H1 (cell line): ENCODE results near the gene GTPBP6. TPM values are rescaled to one million over a fixed set of nuclear protein-coding genes. Genes with fewer than 3 reads are reported as not detected.

Source experiments
- CTCF ChIA-PET: fragments of 300-600 bp; sonication (Branson Sonifier 250); formaldehyde crosslinking; loops from one replicate; lab custom pipeline; 2021; ENCODE audit not compliant: partially characterized antibody; lab: Charles Lee
- POLR2A ChIA-PET: fragments of 300-600 bp; sonication (Branson Sonifier 250); formaldehyde crosslinking; loops from one replicate; lab custom pipeline; 2021; ENCODE audit warnings: inconsistent platforms; ENCODE audit not compliant: partially characterized antibody; lab: Charles Lee
- DNase-seq, 2 experiments: peaks; one replicate each; pipeline versions ENCODE4 v3.0.0 to v3.0.0-alpha.2; 2010 to 2022; ENCODE audit warnings: low spot score in 2 of 2, low read depth in 1 of 2, mixed read lengths in 1 of 2
- FAIRE-seq: peaks from 2 replicates; lab custom pipeline; 2011; peaks lifted over from hg19 to GRCh38; lab: Jason Lieb, UNC
- H2AFZ ChIP-seq: 2 replicates; pipeline ENCODE4 v1.8.1; 2012; ENCODE audit warnings: low read length, inconsistent platforms
- H2AK5ac ChIP-seq: 2 replicates; pipeline ENCODE4 v1.6.1; 2013; ENCODE audit warnings: low read depth, low read length
- H2BK120ac ChIP-seq: replicated peaks from 2 replicates; pipeline ENCODE3; 2013; ENCODE audit warnings: low read depth, low read length, inconsistent platforms
- H2BK12ac ChIP-seq: 2 replicates; pipeline ENCODE4 v1.6.1; 2013; ENCODE audit warnings: low read depth, low read length
- H2BK15ac ChIP-seq: 2 replicates; pipeline ENCODE4 v1.6.1; 2013; ENCODE audit warnings: low read length
- H2BK20ac ChIP-seq: 2 replicates; pipeline ENCODE4 v1.6.1; 2013; ENCODE audit warnings: low read length
- H2BK5ac ChIP-seq: 2 replicates; pipeline ENCODE4 v1.6.1; 2013; ENCODE audit warnings: low read depth, low read length
- H3K14ac ChIP-seq: 2 replicates; pipeline ENCODE4 v1.6.1; 2013; ENCODE audit warnings: inconsistent platforms; ENCODE audit not compliant: insufficient read length
- H3K18ac ChIP-seq: 2 replicates; pipeline ENCODE4 v1.6.1; 2013; ENCODE audit warnings: low read length; ENCODE audit errors: extremely low read depth
- H3K23ac ChIP-seq: 2 replicates; pipeline ENCODE4 v1.6.1; 2013; ENCODE audit warnings: inconsistent platforms; ENCODE audit not compliant: insufficient read length
- H3K23me2 ChIP-seq: 2 replicates; pipeline ENCODE4 v1.6.1; 2013; ENCODE audit warnings: low read depth, low read length
- H3K27ac ChIP-seq: 2 replicates; pipeline ENCODE4 v1.6.1; 2011; ENCODE audit warnings: low read depth, low read length, inconsistent platforms
- H3K27me3 ChIP-seq, 4 experiments: replicated peaks in 1 of 4; 1 replicate in 1 of 4; 2 replicates in 3 of 4; pipeline versions ENCODE4 v1.6.1 to v1.8.1; 2011 to 2013; ENCODE audit warnings: low read length in 3 of 4, mild to moderate bottlenecking in 3 of 4, inconsistent platforms in 2 of 4, mixed read lengths in 2 of 4, moderate library complexity in 1 of 4; ENCODE audit not compliant: control insufficient read depth in 3 of 4, insufficient read depth in 3 of 4; ENCODE audit errors: extremely low read depth in 1 of 4
- H3K36me3 ChIP-seq, 4 experiments: 2 replicates each; pipeline versions ENCODE4 v1.6.1 to v1.8.1; 2011 to 2013; ENCODE audit warnings: mild to moderate bottlenecking in 4 of 4, low read length in 3 of 4, moderate library complexity in 2 of 4, control low read depth in 1 of 4, inconsistent platforms in 1 of 4; ENCODE audit not compliant: insufficient read depth in 4 of 4, control insufficient read depth in 2 of 4
- H3K4ac ChIP-seq: replicated peaks from 2 replicates; pipeline ENCODE3; 2013; ENCODE audit warnings: low read length, low read depth, mixed read lengths, inconsistent platforms; ENCODE audit not compliant: insufficient read length
- H3K4me1 ChIP-seq, 4 experiments: replicated peaks in 1 of 4; 1 replicate in 1 of 4; 2 replicates in 3 of 4; pipeline versions ENCODE4 v1.6.1 to v1.8.1; 2011 to 2013; ENCODE audit warnings: low read length in 3 of 4, inconsistent platforms in 2 of 4, mixed read lengths in 1 of 4; ENCODE audit not compliant: insufficient read depth in 4 of 4, control insufficient read depth in 3 of 4
- H3K4me2 ChIP-seq, 2 experiments: 2 replicates each; pipeline versions ENCODE4 v1.6.1 to v1.8.1; 2011 to 2013; ENCODE audit warnings: low read depth in 2 of 2, low read length in 2 of 2, control low read depth in 1 of 2, inconsistent platforms in 1 of 2, mild to moderate bottlenecking in 1 of 2; ENCODE audit not compliant: insufficient read depth in 1 of 2
- H3K4me3 ChIP-seq, 4 experiments: fragments of 200-600, 300-600 bp in 1 of 4; sonication (generic), shearing (Covaris generic), sonication (Bioruptor Twin) in 1 of 4; 2 replicates each; pipeline versions ENCODE4 v1.5.1 to v1.8.1; 2011 to 2016; ENCODE audit warnings: low read length in 4 of 4, low read depth in 3 of 4, control low read depth in 2 of 4, inconsistent platforms in 2 of 4, mild to moderate bottlenecking in 2 of 4, mixed read lengths in 1 of 4, moderate library complexity in 1 of 4; ENCODE audit not compliant: insufficient read depth in 2 of 4; ENCODE audit errors: extremely low read depth in 1 of 4
- H3K56ac ChIP-seq: replicated peaks from 2 replicates; pipeline ENCODE3; 2013; ENCODE audit warnings: low read depth, mild to moderate bottlenecking, mixed read lengths, low read length, inconsistent platforms; ENCODE audit not compliant: insufficient read length
- H3K79me1 ChIP-seq: 2 replicates; pipeline ENCODE4 v1.6.1; 2013; ENCODE audit warnings: low read depth, low read length, control low read depth
- H3K79me2 ChIP-seq, 2 experiments: 2 replicates each; pipeline versions ENCODE4 v1.6.1 to v1.8.1; 2012 to 2013; ENCODE audit warnings: low read length in 2 of 2, mild to moderate bottlenecking in 2 of 2, inconsistent platforms in 1 of 2; ENCODE audit not compliant: insufficient read depth in 2 of 2, control insufficient read depth in 1 of 2
- H3K9ac ChIP-seq, 4 experiments: replicated peaks in 1 of 4; 1 replicate in 1 of 4; 2 replicates in 3 of 4; pipeline versions ENCODE4 v1.6.1 to v1.8.1; 2011 to 2013; ENCODE audit warnings: low read depth in 3 of 4, low read length in 3 of 4, control low read depth in 2 of 4, mild to moderate bottlenecking in 2 of 4, moderate library complexity in 2 of 4, inconsistent platforms in 1 of 4; ENCODE audit errors: extremely low read depth in 1 of 4
- H3K9me3 ChIP-seq, 2 experiments: 2 replicates each; pipeline versions ENCODE4 v1.6.1 to v1.8.1; 2012 to 2013; ENCODE audit warnings: mild to moderate bottlenecking in 2 of 2, moderate library complexity in 2 of 2, control low read depth in 1 of 2, inconsistent platforms in 1 of 2, low read depth in 1 of 2, low read length in 1 of 2, mixed read lengths in 1 of 2; ENCODE audit not compliant: insufficient read depth in 2 of 2
- H4K20me1 ChIP-seq, 2 experiments: replicated peaks in 1 of 2; 2 replicates each; pipeline versions ENCODE3 to v1.8.1; 2011 to 2013; ENCODE audit warnings: inconsistent platforms in 2 of 2, low read length in 2 of 2, mild to moderate bottlenecking in 1 of 2; ENCODE audit not compliant: insufficient read depth in 2 of 2, control insufficient read depth in 1 of 2
- H4K5ac ChIP-seq: 2 replicates; pipeline ENCODE4 v1.6.1; 2013; ENCODE audit warnings: low read length, low read depth, mixed read lengths, inconsistent platforms; ENCODE audit not compliant: insufficient read length
- H4K8ac ChIP-seq: 2 replicates; pipeline ENCODE4 v1.8.0; 2013; ENCODE audit warnings: mild to moderate bottlenecking, moderate library complexity, low read length, inconsistent platforms; ENCODE audit not compliant: insufficient read depth; ENCODE audit errors: extremely low read depth
- H4K91ac ChIP-seq: replicated peaks from 2 replicates; pipeline ENCODE3; 2013; ENCODE audit warnings: low read length, mixed read lengths, inconsistent platforms; ENCODE audit not compliant: insufficient read length
- CHD1 ChIP-seq: IDR thresholded peaks from 2 replicates; pipeline ENCODE4 v1.6.1; 2012; ENCODE audit warnings: low read depth, low read length, improper control_type of control experiment
- GTF2F1 ChIP-seq: IDR thresholded peaks from 2 replicates; pipeline ENCODE4 v1.6.1; 2012; ENCODE audit warnings: low read depth, low read length, improper control_type of control experiment, borderline replicate concordance
- HDAC6 ChIP-seq: IDR thresholded peaks from one replicate; pipeline ENCODE4 v1.7.1; 2012; ENCODE audit warnings: low read depth, mild to moderate bottlenecking, inconsistent platforms, low read length, moderate library complexity
- NRF1 ChIP-seq: IDR thresholded peaks from 2 replicates; pipeline ENCODE4 v1.6.1; 2011; ENCODE audit warnings: mild to moderate bottlenecking, low read depth, low read length, improper control_type of control experiment
- RXRA ChIP-seq: IDR thresholded peaks from 2 replicates; pipeline ENCODE4 v1.6.1; 2011; ENCODE audit warnings: low read depth, mild to moderate bottlenecking, low read length, moderate library complexity; ENCODE audit not compliant: insufficient read depth
- YY1 ChIP-seq: IDR thresholded peaks from 2 replicates; pipeline ENCODE4 v1.6.1; 2011; ENCODE audit warnings: low read depth, mild to moderate bottlenecking, low read length
- WGBS, 2 experiments: shearing (Covaris generic) in 1 of 2; methylation state at CpG; one replicate each; pipeline versions ENCODE4 v1.1.6 to v1.1.7; 2013 to 2015; ENCODE audit warnings: low lambda C conversion rate in 2 of 2, mixed read lengths in 2 of 2, inconsistent platforms in 1 of 2, low coverage in 1 of 2, missing lambda C conversion rate in 1 of 2; ENCODE audit not compliant: insufficient replicate concordance in 2 of 2, insufficient coverage in 1 of 2, insufficient read length in 1 of 2; ENCODE audit errors: extremely low coverage in 1 of 2, missing lambda C conversion rate in 1 of 2; 5-methylcytosine and 5-hydroxymethylcytosine counted together
- polyA plus RNA-seq, 7 experiments: library from polyadenylated mRNA; depleted of rRNA in 3 of 7; stranded (reverse) in 5 of 7; unstranded in 2 of 7; fragments of >200 nt in 5 of 7; fragments of 200-250 nt in 2 of 7; gene quantifications; 1 replicate in 5 of 7; 2 replicates in 1 of 7; 4 replicates in 1 of 7; pipeline versions ENCODE4 v1.2.1 to v1.2.3, GENCODE V29; 2011 to 2013; ENCODE audit warnings: missing spikeins in 2 of 7, mixed read lengths in 2 of 7
- total RNA-seq: library from RNA; stranded (reverse); fragmentation: NEBNext Ultra II Directional; extraction: Animal tissue kit (Norgen Biotek cat#: 25700); gene quantifications from 2 replicates; pipeline ENCODE4 v1.2.1, GENCODE V29; 2021
- TF ChIP-seq, protein P1 (sequence below): IDR thresholded peaks from 2 replicates; pipeline ENCODE4 v1.6.1; 2011; ENCODE audit warnings: low read depth, mild to moderate bottlenecking, low read length; ENCODE audit not compliant: insufficient read depth

Gene GTPBP6
- total and polyA plus RNA-seq, 2 of the 8 experiments (the other 6 are each of a cell fraction or from before 2014, with no cell fraction given), result 33.9 to 57.1 TPM

DNA sequence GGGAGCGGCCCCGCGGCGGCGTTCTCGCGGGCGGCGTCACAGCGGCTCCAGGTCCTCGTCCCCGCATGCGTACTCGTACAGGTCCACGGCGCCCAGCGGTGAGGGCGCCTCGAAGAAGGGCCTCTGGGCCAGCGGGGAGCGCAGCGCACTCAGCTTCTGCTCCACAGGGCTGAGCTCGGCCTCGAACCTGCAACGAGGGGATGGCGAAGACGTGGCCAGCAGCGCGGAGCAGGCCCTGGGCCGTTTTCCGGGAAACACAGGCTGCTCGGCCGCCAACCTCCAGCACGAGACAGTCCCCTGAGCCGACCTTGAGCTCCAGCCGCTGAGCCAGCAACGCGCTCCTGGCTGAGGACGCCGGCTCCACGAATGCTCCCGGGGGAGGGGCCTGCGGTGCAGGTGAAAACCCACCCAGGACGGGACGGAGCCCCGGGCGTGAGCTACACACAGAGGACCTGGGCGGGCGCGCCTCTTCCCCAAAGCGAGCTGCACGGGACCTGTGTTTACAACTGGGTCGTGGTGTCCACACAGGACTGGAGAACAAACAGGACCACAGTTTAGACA is 15.8 kb upstream of the GTPBP6 start:
- Histone ChIP-seq H2BK12ac (no peak overlapping the region), H2AK5ac (no peak overlapping the region), H4K20me1 (peaks cover 0 to 16% of the 10 kb centered on the region in 2 experiments), H3K4me1 (peaks cover 0 to 5% (median 2%) of the 10 kb centered on the region in 4 experiments; a peak in 3 of 7 replicates), H3K4ac (no peak overlapping the region), H3K4me2 (no peak overlapping the region), H3K79me2 (no peaks in the 10 kb centered on the region), H3K27me3 (peaks cover 0 to 2% (median 0%) of the 10 kb centered on the region in 4 experiments; a peak in 1 of 7 replicates), H2AFZ (no peak overlapping the region), H3K23me2 (no peaks in the 10 kb centered on the region), H2BK20ac (no peak overlapping the region), H3K9ac (no peak overlapping the region), H3K9me3 (no peaks in the 10 kb centered on the region), H2BK15ac (no peak overlapping the region), H4K91ac (no peak overlapping the region), H2BK120ac (no peak overlapping the region), H3K56ac (no peak overlapping the region), H3K4me3 (no peak overlapping the region), H3K14ac (no peak overlapping the region), H3K79me1 (no peaks in the 10 kb centered on the region; the same call in 1 of the 2 replicates), H4K8ac (peak overlapping the region; percentile 51; the same call in 1 of the 2 replicates), H3K27ac (no peak overlapping the region), H3K36me3 (peaks cover 5 to 37% (median 17%) of the 10 kb centered on the region in 4 experiments; a peak in 5 of 8 replicates), H2BK5ac (no peak overlapping the region), H3K23ac (no peak overlapping the region), H4K5ac (no peak overlapping the region), H3K18ac (no peak overlapping the region)
- no peak for DNase-seq
- POLR2A ChIA-PET, result no interaction called here
- CTCF ChIA-PET, result no interaction called here
- WGBS, 2 experiments, result 95% methylated on average over 31 of the region's 53 CpGs; no CpG with 5 or more reads in 1 of the 2 experiments
- FAIRE-seq, result no peak
- no peak for TF ChIP-seq RXRA
- TF ChIP-seq NRF1, result no peak
- TF ChIP-seq YY1, result no peak
- TF ChIP-seq, protein P1, sequence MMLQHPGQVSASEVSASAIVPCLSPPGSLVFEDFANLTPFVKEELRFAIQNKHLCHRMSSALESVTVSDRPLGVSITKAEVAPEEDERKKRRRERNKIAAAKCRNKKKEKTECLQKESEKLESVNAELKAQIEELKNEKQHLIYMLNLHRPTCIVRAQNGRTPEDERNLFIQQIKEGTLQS, result no peak
- TF ChIP-seq CHD1, result no peak
- TF ChIP-seq GTF2F1, result no peak
- TF ChIP-seq HDAC6, result no peak
